GM21423 (cell line): Measurements from ENCODE around the gene NHERF2.
"Not testable (repeated sequence)": the region's sequence is repeated elsewhere in the genome, so short reads cannot be mapped to it uniquely, and the experiment has no call there.

Experiments used
- ATAC-seq: cut with Tn5 transposase; IDR thresholded peaks from one replicate; pipeline ENCODE4 v1.9.1; 2021; ENCODE audit warnings: mild to moderate bottlenecking, moderate library complexity; ENCODE audit not compliant: unreplicated experiment

Gene NHERF2

DNA sequence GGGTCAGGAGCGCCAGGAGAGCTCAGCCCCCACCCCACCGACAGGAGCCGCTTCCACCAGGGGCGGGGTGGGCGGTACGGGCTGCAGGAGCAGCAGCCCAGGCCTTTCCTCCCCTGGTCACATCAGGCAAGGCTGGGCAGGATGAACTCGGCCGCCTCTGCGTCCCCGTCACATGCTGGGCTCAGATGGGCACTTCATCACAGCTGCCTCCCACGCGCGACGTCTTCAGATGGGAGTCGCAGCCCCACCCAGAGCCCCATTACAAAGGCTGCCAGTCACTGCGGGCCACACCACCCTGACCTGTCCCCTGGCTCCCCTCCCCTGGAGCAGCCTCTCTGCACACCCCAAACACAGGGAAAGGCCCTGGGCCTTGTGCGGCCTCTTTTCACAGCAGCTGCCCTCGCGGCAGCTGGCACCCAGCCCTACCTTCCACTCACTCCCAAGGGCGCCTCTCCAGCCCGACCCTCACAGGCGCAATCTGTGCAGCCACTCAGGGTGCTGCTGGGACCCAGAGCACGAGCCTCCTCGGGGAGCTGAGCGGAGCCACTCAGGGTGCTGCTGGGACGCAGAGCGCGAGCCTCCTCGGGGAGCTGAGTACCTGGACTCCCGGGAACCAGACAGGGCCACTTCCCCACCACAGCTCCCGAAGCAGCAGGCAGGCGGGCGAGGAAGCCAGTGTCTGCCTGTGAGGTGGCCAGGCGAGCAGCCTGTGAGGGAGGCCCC lies 21.7 kb upstream of the NHERF2 start:
- ATAC-seq, result no peak

DNA sequence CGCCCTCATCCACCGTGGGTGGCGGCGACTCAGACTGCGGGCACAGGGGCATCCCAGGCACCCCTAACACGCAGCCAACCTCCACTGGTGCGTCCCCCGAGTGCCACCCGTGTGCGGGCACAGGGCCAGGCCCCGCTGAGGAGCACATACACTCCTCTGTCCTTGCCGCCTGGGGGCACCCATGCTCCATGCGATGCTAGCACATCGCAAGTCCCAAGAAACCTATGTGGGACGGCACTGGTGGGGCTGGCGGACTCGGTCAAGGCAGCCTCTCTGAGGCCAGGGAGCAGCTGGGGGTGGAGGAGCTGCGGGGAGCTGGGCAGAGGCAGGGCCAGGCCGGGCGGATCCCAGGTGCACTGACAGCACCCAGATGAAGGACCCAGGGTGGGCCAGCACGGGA lies 21.1 kb upstream of the NHERF2 start:
- ATAC-seq, result no peak

DNA sequence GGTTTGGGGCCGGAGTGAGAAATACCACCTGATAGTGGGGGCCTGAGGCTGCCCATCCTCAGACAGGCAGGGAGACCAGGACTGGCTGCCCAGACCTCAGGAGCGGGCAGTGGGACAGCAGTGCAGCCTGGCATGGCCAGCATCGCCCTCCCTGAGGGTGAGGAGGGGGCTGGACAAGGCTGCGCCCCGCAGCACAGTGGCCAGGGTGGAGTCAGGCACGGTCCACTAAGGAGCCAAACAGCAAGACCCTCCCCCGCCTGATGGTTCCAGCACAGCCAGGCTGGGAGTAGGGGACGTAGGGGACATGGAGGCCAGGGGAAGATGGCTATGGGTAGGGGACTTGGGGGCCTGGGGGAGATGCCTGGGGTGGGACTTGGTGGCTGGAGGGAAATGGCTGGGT lies 20.4 kb upstream of the NHERF2 start:
- ATAC-seq, result no peak

DNA sequence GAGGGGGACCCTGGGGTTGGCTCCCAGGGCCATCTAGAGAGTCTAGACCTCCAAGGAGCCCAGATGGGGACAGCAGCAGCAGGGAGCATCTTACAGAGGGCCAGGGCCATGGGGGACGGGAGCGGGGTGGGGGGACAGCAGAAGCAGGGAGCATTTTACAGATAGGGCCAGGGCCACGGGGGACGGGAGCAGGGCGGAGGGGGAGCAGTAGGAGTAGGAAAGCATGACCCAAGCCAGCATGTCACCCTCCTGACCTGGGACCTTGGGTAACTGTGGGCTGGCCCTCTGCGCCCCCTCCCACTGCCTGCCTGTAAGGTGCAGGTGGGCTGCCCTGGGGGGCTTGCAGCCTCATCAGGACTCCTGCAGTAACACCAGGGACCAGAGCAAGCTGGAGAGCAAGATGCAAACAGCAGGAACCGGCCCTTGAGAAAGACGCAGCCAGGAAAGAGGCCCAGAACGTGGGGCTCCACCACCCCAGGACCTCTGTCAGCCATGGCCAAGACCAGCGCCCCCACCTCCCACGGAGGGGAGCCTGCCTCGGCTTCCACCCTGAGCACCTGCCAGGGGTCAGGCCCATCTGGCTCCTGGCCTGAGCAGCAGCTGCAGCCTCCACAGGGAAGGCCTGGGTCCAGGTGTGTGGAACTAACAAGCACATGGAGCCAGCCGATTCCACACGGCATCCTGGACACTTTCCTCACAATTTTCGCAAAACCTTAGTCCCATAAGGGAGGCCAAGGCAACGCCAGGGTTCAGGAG lies 19.4 kb upstream of the NHERF2 start:
- ATAC-seq, result no peak

DNA sequence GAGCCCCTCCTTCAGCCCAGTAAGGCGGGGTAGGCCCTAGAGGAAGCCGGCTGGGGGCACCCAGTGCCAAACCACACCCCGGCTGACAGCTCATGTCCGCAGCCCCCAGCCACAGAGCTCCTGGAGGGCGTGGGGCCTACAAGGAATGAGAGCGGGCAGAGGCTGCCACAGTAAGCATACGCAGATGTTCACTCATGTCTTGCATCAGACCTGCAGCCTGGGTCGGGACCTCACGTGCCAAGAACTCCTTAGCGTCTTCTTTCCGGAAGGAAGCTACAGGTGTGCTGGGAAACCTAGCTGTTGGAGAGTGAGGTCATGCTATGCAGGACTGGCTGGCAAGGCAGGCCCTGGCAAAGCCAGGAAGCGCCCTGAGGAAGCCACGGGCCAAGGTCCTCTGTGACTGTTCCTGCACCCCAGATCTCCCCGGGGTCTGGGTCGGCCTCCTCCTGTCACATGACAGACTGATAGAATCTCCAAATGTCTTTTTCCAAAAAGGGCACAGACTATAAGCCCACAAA lies 18.6 kb upstream of the NHERF2 start:
- no peak for ATAC-seq

DNA sequence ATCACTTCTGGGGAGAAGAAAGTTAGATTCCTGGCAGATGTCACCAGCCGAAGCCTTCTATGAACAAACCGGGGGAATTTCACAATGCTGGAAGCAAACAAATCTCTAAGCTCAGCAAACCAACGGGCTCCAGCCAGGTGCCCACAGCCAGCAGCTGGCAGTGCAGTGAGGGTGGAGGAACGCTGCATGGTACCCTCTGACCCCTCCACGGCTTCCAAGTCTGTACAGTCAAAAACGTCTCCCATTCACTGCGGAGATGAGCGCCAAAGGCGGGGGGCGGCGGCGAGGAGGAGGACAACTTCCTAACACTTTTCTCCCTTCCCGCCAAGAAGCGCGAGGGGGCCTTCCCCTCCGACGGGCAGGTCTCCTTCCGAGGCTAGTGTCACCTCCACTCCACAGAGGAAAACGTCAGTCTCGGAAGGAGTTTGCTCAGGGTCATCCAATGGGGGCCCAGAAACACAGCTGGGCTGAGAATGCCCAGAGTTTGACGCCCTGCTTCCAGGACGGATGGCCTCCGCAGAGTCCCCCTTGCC lies 18.0 kb upstream of the NHERF2 start:
- no peak for ATAC-seq

DNA sequence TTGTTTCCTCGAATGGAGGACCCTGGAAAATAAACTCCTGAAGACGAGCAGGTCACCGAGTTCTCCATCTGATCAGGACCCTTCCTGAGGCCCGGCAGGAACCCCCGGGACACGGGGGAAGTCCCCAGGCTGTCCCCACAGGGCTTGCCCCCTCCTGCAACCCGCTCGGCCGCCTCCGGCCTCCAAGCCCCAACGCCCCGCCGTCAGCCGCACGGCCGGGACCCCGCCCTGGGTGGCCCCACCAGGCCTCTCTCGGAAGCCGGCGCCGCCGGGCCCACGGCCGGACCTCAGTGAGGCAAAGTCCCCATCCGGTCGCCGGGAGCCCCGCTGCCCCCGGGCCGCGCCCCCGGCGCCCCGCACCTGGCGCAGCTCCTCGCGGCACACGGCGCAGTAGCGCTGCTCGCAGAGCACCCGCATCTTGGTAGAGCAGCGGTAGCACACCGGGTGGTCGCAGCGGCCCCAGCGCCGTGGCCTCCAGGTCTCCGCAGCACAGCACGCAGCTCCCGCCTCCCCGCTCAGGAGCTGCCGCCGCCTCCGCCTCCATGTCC lies 17.5 kb upstream of the NHERF2 start:
- ATAC-seq, result peak; percentile 28

DNA sequence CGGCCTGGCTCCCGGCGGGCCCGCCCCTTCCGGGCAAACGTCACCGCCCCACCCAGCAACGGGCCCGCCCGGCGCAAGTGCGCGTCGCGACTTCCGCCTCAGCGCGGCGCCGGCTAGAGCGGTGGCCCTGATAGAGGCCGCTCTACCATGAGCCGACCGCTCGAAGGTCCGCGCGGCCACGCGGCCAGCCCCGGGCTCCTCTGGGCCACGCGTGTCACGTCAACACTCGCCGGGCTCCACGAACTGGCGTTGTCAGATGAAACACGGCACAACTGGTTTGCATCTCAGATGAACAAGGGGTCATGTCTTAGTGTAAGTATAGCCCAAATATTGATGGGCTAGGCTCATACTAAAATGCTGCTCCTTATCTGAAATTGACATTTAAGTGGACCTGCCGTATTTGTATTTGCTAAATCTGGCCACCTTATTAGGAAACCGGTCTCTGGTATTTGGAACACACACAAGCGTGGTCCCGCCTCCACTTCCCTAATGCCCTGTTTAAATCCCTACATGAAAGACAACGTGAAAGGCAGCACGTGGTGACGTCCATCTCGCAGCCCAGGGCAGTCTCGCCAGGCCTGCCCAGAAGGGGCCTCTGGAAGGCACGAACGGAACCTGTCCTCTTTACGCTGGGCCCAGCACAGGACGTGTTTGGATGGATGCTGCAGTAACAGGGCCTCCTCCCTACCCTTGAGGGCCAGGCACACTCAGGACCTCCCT lies 16.8 kb upstream of the NHERF2 start, which contains the start of gene ZNF598:
ZNF598 (minus strand) TSS at position 31 of the 720 bp plus-strand sequence.
- ATAC-seq, result peak; percentile 84

DNA sequence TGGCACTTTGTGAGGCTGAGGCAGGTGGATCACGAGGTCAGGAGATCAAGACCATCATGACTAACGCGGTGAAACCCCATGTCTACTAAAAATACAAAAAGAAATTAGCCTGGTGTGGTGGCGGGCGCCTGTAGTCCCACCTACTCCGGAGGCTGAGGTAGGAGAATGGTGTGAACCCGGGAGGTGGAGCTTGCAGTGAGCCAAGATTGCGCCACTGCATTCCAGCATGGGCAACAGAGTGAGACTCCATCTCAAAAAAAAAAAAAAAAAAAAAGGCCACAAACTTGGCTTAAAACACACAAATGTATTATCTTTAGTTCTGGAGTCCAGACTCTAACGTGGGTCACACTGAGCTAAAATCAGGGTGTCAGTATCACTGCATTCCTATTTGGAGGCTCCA lies 15.0 kb upstream of the NHERF2 start:
- ATAC-seq, result not testable (repeated sequence)

DNA sequence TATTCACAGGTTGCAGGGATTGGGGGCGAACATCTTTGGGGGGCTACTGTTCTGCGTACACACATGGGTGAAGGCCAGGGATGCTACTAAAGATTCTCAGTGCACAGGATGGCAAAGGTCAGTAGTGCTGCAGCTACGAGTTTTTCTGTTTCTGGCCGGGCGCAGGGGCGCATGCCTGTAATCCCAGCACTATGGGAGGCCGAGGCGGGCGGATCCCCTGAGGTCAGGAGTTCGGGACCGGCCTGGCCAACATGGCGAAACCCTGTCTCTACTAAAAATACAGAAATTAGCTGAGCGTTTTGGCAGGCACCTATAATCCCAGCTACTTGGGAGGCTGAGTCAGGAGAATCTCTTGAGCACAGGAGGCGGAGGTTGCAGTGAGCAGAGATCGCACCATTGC lies 13.2 kb upstream of the NHERF2 start:
- ATAC-seq, result no peak

DNA sequence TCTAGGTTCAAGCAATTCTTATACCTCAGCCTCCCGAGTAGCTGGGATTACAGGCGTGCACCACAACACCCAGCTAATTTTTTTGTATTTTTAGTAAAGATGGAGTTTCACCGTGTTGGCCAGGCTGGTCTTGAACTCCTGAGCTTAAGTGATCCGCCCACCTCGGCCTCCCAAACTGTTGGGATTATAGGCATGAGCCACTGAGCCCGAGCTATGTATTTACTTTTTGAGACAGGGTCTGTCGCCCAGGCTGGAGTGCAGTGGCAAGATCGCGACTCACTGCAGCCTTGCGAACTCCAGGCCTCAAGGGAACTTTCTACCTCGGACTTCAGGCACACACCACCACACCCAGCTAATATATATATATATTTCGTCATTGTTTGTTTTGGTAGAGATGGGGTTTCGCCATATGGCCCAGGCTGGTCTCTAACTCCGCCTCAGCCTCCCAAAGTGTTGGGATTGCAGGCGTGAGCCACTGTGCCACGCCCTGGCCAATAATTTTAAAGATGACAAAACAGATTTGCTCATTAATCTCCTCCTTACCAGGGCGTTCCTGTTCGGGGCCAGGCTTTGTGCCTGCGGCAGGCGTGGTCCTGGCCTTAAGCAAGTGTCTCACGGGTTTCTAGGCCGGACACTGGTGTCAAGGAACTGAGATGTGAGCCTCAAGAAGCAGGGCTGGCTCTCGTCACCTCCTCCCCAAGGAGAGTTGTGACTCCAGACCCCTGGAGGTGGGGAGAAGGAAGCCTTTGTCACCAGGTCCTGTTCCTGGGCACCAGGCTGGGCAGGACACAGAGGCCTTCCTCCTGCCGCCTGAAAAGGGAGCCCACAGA lies 11.4 kb upstream of the NHERF2 start:
- ATAC-seq, result no peak

DNA sequence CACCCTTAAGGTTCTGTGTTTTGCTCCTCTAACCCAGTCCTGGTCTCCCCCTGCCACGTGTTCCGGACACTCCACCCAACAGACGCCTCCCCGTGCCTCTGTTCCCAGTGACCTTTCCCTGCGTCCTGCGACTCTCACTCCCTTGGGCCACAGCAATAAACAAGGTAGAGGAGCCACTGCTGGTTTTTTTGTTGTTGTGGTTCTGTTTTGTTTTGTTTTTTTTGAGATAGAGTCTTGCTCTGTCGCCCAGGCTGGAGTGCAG lies 10.8 kb upstream of the NHERF2 start:
- ATAC-seq, result no peak

DNA sequence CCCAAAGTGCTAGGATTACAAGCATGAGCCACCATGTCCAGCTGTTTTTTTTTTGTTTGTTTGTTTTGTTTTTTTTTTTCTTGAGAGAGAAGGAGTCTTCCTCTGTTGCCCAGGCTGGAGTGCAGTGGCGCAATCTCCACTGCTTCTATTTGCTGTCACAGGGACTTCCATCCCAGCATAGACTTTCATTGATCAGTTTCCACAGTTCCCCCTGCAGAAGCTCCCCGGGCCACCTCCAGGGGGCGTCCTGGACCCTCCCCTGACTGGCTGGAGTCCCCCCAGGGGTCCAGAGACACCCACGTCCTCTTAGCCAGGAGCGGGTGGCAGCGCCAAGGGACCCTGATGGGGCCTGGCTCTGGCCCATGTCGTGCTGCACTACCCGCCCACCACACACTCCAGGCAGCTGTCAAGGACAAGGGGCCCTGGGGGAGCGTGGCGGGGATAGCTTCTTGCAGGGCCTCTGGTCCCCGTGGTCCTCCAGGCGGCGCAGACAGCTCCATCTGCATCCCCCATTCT lies 10.2 kb upstream of the NHERF2 start:
- no peak for ATAC-seq

DNA sequence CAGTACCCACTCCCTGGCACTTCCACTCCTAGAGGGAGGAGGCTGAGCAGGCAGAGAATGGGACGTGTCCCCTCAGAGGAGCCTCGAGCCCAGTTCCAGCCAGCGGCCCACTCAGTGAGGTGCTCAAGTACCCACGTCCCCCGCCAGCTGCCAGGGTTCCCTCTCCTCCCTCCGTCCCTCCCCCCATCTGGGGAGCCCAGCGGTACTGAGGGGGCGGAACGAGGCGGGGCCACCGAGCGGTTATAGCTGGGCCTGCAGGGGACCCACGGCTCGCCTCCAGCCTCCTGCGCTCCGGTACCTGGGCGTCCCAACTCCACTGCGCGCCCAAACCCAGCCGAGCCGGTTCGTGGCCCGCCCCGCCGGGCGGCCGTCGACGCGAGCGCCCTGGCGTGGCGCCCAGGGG lies 7.2 kb upstream of the NHERF2 start, which contains the start of gene NPW:
NPW (plus strand) TSS at position 268 of the 403 bp plus-strand sequence.
- no peak for ATAC-seq

DNA sequence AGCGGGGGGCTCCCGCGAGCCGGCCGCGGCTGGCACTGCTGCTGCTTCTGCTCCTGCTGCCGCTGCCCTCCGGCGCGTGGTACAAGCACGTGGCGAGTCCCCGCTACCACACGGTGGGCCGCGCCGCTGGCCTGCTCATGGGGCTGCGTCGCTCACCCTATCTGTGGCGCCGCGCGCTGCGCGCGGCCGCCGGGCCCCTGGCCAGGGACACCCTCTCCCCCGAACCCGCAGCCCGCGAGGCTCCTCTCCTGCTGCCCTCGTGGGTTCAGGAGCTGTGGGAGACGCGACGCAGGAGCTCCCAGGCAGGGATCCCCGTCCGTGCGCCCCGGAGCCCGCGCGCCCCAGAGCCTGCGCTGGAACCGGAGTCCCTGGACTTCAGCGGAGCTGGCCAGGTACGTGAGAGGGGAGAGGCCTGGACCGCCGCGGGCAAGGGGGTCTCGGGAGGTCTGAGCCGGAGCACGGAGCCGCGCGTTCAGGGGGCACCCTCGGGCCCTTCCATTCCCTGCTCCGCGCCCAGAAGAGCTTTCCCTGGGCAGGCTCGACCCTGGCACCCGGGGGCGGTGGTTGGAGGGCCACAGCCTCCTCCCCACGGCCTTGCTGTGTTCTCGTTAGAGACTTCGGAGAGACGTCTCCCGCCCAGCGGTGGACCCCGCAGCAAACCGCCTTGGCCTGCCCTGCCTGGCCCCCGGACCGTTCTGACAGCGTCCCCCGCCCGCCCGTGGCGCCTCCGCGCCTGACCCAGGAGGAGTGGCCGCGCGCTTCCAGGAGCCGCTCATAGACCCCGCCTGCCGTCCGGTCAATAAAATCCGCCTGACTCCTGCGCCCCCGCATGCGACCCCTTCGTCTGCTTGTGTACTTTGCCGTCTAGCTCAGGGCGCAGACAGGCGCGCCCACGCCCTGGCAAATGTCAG lies 6.5 kb upstream of the NHERF2 start:
- no peak for ATAC-seq

DNA sequence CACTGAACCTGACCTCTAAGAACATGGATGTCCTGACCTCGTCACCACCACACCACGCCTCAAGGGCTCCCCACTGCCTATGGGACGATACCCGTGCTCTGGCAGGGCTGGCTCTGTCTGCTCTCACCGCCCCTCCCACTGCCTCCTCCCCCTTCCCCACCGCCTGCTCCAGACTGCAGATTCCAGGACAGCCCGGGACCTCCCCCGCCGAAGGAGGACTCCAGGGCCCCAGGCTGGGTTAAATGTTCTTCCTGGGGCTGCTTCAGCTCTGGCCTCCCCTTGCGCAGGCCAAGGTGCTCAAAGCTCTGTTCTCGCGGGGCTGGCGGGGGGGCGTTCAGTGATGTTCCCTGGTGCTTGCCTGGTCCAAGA lies 4.0 kb upstream of the NHERF2 start:
- ATAC-seq, result no peak

DNA sequence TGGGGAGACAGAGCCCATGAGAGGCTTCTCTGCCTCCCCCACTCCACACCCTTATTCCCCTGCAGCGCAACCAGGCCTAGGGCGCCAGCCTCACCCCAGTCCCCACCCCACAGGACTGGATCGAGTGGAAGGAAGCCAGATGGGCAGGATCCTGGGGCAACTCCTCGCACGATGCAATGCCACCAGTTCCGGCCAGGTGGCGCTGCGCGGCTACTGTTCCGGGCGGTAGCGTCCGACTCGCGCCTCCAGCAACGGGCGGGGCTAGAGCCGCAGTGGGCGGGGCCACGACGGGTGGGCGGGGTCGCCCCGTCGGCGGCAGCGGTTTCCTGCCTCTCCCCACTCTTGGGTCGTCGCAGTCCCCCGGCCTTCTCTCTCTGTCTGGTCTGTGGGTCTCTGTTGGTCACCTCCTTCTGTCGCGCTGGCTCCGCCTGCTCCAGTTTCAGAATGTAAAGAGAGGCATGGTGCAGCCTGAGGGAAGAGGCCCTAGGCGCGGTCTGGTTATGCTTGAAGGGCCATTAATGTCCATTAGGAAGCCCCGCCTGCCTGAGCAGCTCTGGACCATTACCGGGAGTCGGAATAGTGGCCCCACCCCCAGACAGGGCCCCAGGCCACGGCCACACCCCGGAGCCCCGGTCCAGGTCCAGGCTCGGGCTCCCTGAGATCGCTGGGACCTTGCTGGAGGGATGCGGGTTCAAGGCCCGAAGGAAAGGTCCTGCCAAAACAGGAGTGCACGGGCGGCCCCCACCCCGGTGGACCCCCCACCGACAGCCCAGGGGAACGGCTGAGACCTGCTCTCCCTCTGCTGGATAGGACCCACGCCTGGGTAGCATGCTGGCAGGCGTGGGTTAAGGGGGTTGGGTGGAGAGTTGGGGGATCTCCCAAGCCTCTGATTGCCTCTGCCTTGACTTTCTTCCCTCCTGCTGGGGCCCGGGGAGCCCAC lies 3.3 kb upstream of the NHERF2 start:
- ATAC-seq, result no peak

DNA sequence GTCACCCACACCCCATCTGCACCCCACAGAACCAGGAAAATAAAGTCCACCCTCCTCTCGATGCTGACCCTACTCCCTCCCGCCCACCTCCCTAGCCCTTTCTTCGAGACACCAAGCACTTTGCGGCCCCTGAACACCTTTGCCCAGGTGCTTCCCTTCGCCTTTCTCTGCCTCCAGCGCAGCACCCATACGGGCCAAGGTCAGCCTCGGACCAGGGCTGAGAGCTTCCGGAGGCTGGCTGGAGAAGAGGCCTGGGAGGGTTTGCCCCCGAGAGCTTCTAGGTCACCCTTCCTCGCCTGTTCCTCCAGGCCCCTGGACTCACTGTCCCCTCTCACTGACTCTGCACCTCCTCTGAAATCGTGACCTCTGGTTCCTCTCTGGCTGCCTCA lies 2.7 kb upstream of the NHERF2 start:
- ATAC-seq, result no peak
